ENCODE results near the gene PPP2R5C. TPM values are rescaled to one million over a fixed set of nuclear protein-coding genes. Genes with fewer than 3 reads are reported as not detected.
A peak's percentile ranks its signal among the peaks of the same experiment; 100 is the strongest.

The PPP2R5C gene
- total RNA-seq, 3 donors from 2014 or later: 90.5 to 105 (median 102) TPM

GRCh38 chr14:101964297-101965180 lies 203.0 kb downstream of the PPP2R5C start, which contains the start of gene DYNC1H1:
TSS of gene DYNC1H1 (plus strand) at chr14:101964573. CDS start at chr14:101964692, 119 bp downstream.
- DNase-seq (ENCODE audit: low spot score in 2 of 2): peak; percentile 83 to 91
- no peaks in the 10 kb centered on the region for H3K9me3 ChIP-seq
- H3K27ac ChIP-seq: peak within 1 kb of the TSS; percentile 97 to 98
- peak within 1 kb of the TSS; percentile 91 to 100 (median 98) for H3K4me3 ChIP-seq
- H3K36me3 ChIP-seq: no peaks in the 10 kb centered on the region
- no peaks in the 10 kb centered on the region for H3K27me3 ChIP-seq
- TF ChIP-seq POLR2A (IDR thresholded peaks at IDR 0.05) (peak; percentile 79), CTCF (IDR thresholded peaks at IDR 0.05) (peak in 1 of 3 donors; percentile 14), POLR2AphosphoS5 (IDR thresholded peaks at IDR 0.05) (peak; percentile 86 to 91 (median 88))
- peaks cover 0 to 6% of the 10 kb centered on the region in 2 donors for H3K4me1 ChIP-seq
- intact Hi-C loops (cut with DNase I; ENCODE audit: low total_unique reads): loop anchor here (5.0 kb wide), 1 partner anchor 123 kb away; the partner anchor contains the start of gene HSP90AA1

GRCh38 chr14:101965181-101965544 lies 203.7 kb downstream of the PPP2R5C start:
- Histone ChIP-seq H3K27ac (peak overlapping the region; percentile 97 to 98), H3K9me3 (no peaks in the 10 kb centered on the region), H3K27me3 (no peaks in the 10 kb centered on the region), H3K4me1 (peaks cover 0 to 6% of the 10 kb centered on the region in 2 donors), H3K36me3 (no peaks in the 10 kb centered on the region), H3K4me3 (peak overlapping the region; percentile 91 to 100 (median 98))
- intact Hi-C loops (cut with DNase I; ENCODE audit: low total_unique reads): no loop called here
- TF ChIP-seq POLR2AphosphoS5 (IDR thresholded peaks at IDR 0.05): peak; percentile 16 to 62 (median 59)
- TF ChIP-seq POLR2A (IDR thresholded peaks at IDR 0.05): no peak
- DNase-seq (ENCODE audit: low spot score in 2 of 2): peak; percentile 63 to 73

GRCh38 chr14:101965770-101966722 lies 204.5 kb downstream of the PPP2R5C start:
- TF ChIP-seq POLR2AphosphoS5 (IDR thresholded peaks at IDR 0.05) (no peak), POLR2A (IDR thresholded peaks at IDR 0.05) (no peak), CTCF (IDR thresholded peaks at IDR 0.05) (no peak)
- H3K27me3 ChIP-seq: no peaks in the 10 kb centered on the region

GRCh38 chr14:101966742-101967141 lies 205.2 kb downstream of the PPP2R5C start:
- intact Hi-C loops (cut with DNase I; ENCODE audit: low total_unique reads): no loop called here
- Histone ChIP-seq H3K9me3 (no peaks in the 10 kb centered on the region), H3K4me1 (peaks cover 0 to 6% of the 10 kb centered on the region in 2 donors), H3K27me3 (no peaks in the 10 kb centered on the region), H3K4me3 (no peak overlapping the region), H3K36me3 (no peaks in the 10 kb centered on the region), H3K27ac (peak overlapping the region in 1 of 2 donors; percentile 98)
- no peak for TF ChIP-seq CTCF (IDR thresholded peaks at IDR 0.05)
- no peak for TF ChIP-seq POLR2AphosphoS5 (IDR thresholded peaks at IDR 0.05)
- TF ChIP-seq POLR2A (IDR thresholded peaks at IDR 0.05): no peak
- DNase-seq (ENCODE audit: low spot score in 2 of 2): no peak

More at GRCh38 chr14:101965770-101966722, 204.5 kb downstream of the PPP2R5C start:
- H3K4me3 ChIP-seq: peak overlapping the region; percentile 91 to 100 (median 98)
- intact Hi-C loops (cut with DNase I; ENCODE audit: low total_unique reads): no loop called here
- DNase-seq (ENCODE audit: low spot score in 2 of 2): no peak
- H3K36me3 ChIP-seq: no peaks in the 10 kb centered on the region
- peak overlapping the region; percentile 97 to 98 for H3K27ac ChIP-seq
- H3K9me3 ChIP-seq: no peaks in the 10 kb centered on the region
- H3K4me1 ChIP-seq: peaks cover 0 to 6% of the 10 kb centered on the region in 2 donors

- H3K27ac ChIP-seq: peak overlapping the region in 1 of 2 donors; percentile 98
- H3K27me3 ChIP-seq: no peaks in the 10 kb centered on the region
- TF ChIP-seq POLR2A (IDR thresholded peaks at IDR 0.05) (no peak), CTCF (IDR thresholded peaks at IDR 0.05) (no peak), POLR2AphosphoS5 (IDR thresholded peaks at IDR 0.05) (no peak)
- no peaks in the 10 kb centered on the region for H3K9me3 ChIP-seq
- no peak for DNase-seq (ENCODE audit: low spot score in 2 of 2)
- intact Hi-C loops (cut with DNase I; ENCODE audit: low total_unique reads): no loop called here
- H3K4me1 ChIP-seq: peaks cover 0 to 13% of the 10 kb centered on the region in 2 donors
- no peak overlapping the region for H3K4me3 ChIP-seq
- no peaks in the 10 kb centered on the region for H3K36me3 ChIP-seq
Observed at GRCh38 chr14:101968186-101968585, 206.7 kb downstream of the PPP2R5C start.
